ENCODE measurements around the gene RBM6.
"Not testable (repeated sequence)": the region's sequence is repeated elsewhere in the genome, so short reads cannot be mapped to it uniquely, and the experiment has no call there.

Gene RBM6

DNA sequence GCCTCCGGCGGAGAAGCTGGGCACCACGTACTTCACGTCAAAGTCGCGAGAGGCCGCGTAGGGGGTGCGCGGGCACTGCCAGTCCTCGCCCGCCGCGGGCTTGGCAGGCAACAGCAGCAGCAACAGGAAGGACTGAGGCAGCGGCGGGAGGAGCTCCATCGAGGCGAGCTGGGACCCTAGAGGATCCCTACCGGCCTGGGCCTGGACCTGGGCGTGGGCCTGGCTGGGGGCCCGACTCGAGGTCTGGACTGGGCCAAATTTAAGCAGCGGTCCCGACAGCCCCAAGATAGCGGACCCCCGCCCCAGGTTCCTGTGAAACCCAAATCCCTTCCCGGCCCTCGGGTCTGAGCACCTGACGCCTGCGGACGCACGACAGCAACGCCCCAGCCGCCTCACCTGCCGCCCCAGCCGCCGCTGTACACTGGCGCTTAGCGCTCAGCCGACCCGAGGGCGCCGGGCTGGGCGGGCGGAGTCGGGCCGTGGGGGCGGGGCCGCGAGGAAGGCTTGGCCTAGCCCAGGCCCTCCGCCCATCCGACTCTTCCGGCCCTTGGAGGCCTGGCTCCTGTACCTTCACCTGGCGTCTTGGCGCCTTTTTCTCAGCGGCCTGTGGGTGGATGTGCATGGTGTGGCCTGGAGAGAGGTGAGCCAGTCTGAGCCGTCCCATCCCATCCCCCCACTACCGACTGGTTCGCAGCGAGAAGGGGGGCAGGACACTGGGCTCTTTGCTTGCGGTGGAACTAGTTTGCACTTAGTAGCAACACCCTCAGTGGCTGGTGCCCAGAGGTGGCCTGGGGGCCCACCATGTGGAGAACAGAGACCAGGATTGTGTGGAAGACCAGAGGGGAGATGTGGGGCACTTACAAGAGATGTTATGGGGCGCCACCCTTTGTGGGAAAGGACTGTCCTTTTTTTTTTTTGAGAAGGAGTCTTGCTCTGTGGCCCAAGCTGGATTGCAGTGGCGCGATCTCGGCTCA, 36.2 kb upstream of the RBM6 start, which contains the start of gene MST1R:
TSS of gene MST1R (minus strand) at position 423 of the 974 bp plus-strand sequence. CDS start at position 159, 264 bp downstream.
- no peaks in the 10 kb centered on the region for H3K9me3 ChIP-seq (ENCODE audit: control insufficient read depth, low read length)
- WGBS, 2 experiments (ENCODE audit: insufficient coverage in 2 of 2): 46 to 51% methylated on average over 44 to 52 of the region's 65 CpGs
- no peaks in the 10 kb centered on the region for H3K36me3 ChIP-seq (ENCODE audit: control insufficient read depth, insufficient read depth, low read length)
- no peak within 1 kb of the TSS for H3K4me3 ChIP-seq (ENCODE audit: extremely low read depth, insufficient read depth, low read length, poor library complexity, severe bottlenecking)
- H3K4me1 ChIP-seq (ENCODE audit: control insufficient read depth, insufficient read depth, low read length, poor library complexity, severe bottlenecking): peaks cover 6% of the 10 kb centered on the region
- H3K27ac ChIP-seq (ENCODE audit: low read depth, low read length, severe bottlenecking): no peak within 1 kb of the TSS

DNA sequence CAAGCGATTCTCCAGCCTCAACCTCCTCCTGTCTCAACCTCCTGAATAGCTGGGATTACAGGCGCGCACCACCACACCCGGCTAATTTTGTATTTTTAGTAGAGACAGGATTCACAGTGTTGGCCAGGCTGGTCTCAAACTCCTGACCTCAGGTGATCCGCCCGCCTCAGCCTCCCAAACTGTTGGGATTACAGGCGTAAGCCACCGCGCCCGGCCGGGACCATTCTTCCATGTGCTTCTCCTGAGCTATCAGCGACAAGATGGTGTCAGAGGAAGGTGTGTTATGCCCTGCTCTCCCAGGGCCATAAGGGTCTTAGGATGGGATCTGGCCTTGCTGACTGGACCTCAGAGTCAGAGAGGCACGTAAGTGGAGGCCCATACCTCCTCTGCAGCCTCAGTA, 35.5 kb upstream of the RBM6 start:
- WGBS, 2 experiments (ENCODE audit: insufficient coverage in 2 of 2): 80 to 93% methylated on average over 8 to 13 of the region's 13 CpGs
- H3K9me3 ChIP-seq (ENCODE audit: control insufficient read depth, low read length); H3K27ac ChIP-seq (ENCODE audit: low read depth, low read length, severe bottlenecking); H3K4me1 ChIP-seq (ENCODE audit: control insufficient read depth, insufficient read depth, low read length, poor library complexity, severe bottlenecking); H3K4me3 ChIP-seq (ENCODE audit: extremely low read depth, insufficient read depth, low read length, poor library complexity, severe bottlenecking); H3K36me3 ChIP-seq (ENCODE audit: control insufficient read depth, insufficient read depth, low read length): not testable (repeated sequence)

DNA sequence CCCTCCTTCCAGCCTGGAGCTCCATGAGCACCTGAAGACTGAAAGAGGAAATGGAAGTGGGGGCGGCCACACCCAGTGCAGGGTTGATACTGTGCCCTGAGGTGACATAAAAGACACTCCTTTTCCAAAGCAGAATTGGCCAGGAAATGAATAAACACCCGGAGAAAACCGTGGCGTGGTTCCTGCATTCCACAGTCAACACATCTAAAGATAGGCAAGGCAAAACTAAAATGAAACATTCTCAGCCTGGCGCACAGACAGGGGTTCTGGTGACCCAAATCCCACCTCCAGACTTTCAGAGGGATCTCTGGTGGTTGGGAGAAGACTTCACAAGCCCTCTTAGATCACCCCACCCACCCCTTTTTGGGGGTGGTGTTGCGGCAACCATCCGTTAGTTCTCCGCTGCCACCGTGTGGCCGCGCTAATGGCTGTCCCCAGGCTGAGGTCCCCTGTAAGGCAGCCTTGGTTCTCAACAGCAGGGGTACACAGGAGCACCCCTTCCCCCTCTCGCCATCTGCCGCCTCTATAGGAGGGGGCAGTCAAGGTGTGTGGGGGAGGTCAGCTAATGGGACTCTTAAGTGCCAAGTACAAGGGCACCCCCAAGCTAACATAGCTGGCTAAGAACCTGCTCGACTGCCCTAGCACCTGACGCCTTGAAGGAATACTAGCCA, 33.7 kb upstream of the RBM6 start:
- 41 to 43% methylated on average over 6 to 11 of the region's 15 CpGs for WGBS, 2 experiments (ENCODE audit: insufficient coverage in 2 of 2)
- H3K36me3 ChIP-seq (ENCODE audit: control insufficient read depth, insufficient read depth, low read length): peaks cover 2% of the 10 kb centered on the region
- H3K9me3 ChIP-seq (ENCODE audit: control insufficient read depth, low read length): no peaks in the 10 kb centered on the region
- no peak overlapping the region for H3K4me3 ChIP-seq (ENCODE audit: extremely low read depth, insufficient read depth, low read length, poor library complexity, severe bottlenecking)
- peaks cover 6% of the 10 kb centered on the region for H3K4me1 ChIP-seq (ENCODE audit: control insufficient read depth, insufficient read depth, low read length, poor library complexity, severe bottlenecking)
- H3K27ac ChIP-seq (ENCODE audit: low read depth, low read length, severe bottlenecking): no peak overlapping the region

DNA sequence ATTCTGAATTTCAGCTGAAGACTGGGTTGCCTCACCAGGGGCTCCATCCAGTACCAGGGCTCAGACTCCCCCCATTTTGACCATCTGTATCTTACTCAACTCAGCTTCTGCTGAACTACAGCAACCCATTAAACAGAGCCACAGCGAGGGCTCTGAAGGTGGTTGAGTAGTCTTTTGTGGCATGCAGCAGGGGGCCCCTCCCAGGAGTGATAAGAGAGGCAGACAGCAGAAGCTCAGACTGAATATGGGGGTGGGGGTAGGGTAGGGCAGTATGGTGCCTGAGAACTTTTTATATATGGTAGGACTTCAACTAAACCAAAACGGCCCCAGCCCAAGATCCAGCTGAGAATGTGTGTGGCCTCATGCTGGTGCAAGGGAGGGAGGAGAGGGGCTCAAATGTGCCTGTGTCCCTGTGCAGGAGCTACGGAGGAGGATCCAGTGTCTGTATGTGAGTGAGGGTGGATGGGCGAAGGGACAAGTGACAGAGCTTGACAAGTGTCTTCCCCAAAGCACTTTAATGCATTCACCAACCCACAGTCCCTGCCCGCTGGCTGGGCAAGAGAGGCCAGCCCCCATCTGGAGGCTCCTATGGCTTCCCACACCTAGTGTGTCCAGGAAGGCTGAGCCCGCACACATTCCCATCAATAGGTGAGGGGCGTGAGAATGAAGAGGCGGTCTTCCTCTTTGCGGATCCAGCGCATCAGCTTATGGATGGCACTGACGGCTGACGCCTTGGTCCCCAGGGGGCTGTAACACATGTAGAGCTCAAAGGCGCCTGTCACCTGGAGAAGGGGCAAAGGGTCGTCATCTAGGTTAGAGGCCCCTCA, 31.4 kb upstream of the RBM6 start:
- WGBS, 2 experiments (ENCODE audit: insufficient coverage in 2 of 2): 89 to 94% methylated on average over 11 of the region's 14 CpGs
- Histone ChIP-seq H3K9me3 (ENCODE audit: control insufficient read depth, low read length) (no peaks in the 10 kb centered on the region), H3K4me3 (ENCODE audit: extremely low read depth, insufficient read depth, low read length, poor library complexity, severe bottlenecking) (no peak overlapping the region), H3K36me3 (ENCODE audit: control insufficient read depth, insufficient read depth, low read length) (peaks cover 16% of the 10 kb centered on the region), H3K27ac (ENCODE audit: low read depth, low read length, severe bottlenecking) (no peak overlapping the region), H3K4me1 (ENCODE audit: control insufficient read depth, insufficient read depth, low read length, poor library complexity, severe bottlenecking) (peaks cover 6% of the 10 kb centered on the region)

DNA sequence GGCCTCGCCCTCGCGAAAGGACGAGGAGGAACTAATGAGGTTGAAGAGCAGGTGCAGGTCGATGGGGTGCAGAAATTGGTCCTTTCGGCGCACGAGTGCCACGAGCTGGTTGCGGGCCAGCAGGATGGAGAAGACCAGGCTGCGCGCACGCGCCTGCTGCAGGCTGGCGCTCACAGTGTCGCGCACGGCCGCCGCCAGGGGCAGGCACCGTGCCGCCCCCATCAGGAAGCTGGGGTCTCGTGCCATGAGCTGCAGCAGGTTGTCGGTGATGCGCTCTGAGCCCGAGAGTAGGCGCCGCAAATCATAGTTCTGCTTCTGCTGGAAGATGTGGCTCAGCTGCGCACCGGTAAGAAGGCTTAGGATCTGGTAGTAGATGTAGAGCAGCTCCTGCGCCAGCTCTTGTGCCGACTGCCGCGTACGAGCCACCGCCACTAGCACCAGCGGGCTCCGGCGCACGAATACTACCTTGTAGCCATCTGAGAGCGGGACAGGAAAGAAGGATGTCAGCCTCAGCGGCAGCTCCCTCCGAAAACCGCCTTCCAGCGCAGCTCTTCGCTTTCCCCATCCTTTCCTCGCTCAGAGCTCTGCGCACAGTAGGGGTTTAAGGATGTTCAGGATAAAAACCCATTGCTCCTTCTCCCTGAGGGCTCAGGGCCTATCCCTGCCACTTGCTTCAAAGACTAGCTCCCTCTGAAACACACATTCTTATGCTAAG, 29.4 kb upstream of the RBM6 start:
- 71 to 76% methylated on average over 44 to 46 of the region's 48 CpGs for WGBS, 2 experiments (ENCODE audit: insufficient coverage in 2 of 2)

DNA sequence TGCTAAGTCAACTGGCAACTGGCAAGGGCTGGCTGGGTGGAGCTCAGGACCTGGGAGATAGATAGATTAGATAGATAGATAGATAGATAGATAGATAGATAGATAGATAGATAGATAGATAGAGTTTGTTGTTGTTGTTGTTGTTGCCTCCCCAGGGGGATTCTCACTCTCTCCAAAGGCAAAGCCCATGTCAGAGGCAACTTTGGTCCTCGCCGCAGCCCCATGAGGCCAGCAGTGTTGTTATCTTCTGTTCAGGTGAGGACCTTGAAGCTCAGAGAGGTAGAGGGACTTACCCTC, 28.9 kb upstream of the RBM6 start:
- H3K36me3 ChIP-seq (ENCODE audit: control insufficient read depth, insufficient read depth, low read length): peaks cover 16% of the 10 kb centered on the region
- WGBS, 2 experiments (ENCODE audit: insufficient coverage in 2 of 2): 92 to 100% methylated on average over 2 of the region's 2 CpGs
- H3K4me1 ChIP-seq (ENCODE audit: control insufficient read depth, insufficient read depth, low read length, poor library complexity, severe bottlenecking): peaks cover 6% of the 10 kb centered on the region
- H3K4me3 ChIP-seq (ENCODE audit: extremely low read depth, insufficient read depth, low read length, poor library complexity, severe bottlenecking): no peak overlapping the region
- no peaks in the 10 kb centered on the region for H3K9me3 ChIP-seq (ENCODE audit: control insufficient read depth, low read length)
- no peak overlapping the region for H3K27ac ChIP-seq (ENCODE audit: low read depth, low read length, severe bottlenecking)

More for the DNA sequence above, 29.4 kb upstream of the RBM6 start:
- H3K4me1 ChIP-seq (ENCODE audit: control insufficient read depth, insufficient read depth, low read length, poor library complexity, severe bottlenecking): peaks cover 6% of the 10 kb centered on the region
- H3K4me3 ChIP-seq (ENCODE audit: extremely low read depth, insufficient read depth, low read length, poor library complexity, severe bottlenecking): no peak overlapping the region
- no peak overlapping the region for H3K27ac ChIP-seq (ENCODE audit: low read depth, low read length, severe bottlenecking)
- no peaks in the 10 kb centered on the region for H3K9me3 ChIP-seq (ENCODE audit: control insufficient read depth, low read length)
- peaks cover 16% of the 10 kb centered on the region for H3K36me3 ChIP-seq (ENCODE audit: control insufficient read depth, insufficient read depth, low read length)

DNA sequence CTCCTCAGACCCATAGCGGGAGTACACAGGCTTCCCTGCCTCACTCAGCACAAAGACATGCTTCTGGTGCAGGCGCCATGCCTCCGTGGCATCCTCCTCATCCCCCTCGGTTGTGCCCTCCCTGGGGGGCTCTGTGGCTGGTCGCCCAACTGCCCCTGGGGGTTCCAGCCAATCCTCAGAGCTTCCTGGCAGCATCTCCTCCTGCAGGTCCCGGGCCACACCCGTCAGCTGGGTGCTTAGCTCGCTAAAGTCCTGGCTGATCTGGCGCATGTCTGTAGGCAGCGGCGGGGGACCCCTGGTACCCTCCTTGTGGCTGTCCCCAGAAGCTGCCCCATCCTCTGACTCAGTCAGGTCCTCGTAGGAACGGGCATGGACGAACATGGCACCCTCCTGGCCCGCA, 28.3 kb upstream of the RBM6 start:
- H3K27ac ChIP-seq (ENCODE audit: low read depth, low read length, severe bottlenecking): no peak overlapping the region
- peaks cover 6% of the 10 kb centered on the region for H3K4me1 ChIP-seq (ENCODE audit: control insufficient read depth, insufficient read depth, low read length, poor library complexity, severe bottlenecking)
- 94 to 96% methylated on average over 11 to 15 of the region's 15 CpGs for WGBS, 2 experiments (ENCODE audit: insufficient coverage in 2 of 2)
- H3K36me3 ChIP-seq (ENCODE audit: control insufficient read depth, insufficient read depth, low read length): peaks cover 16% of the 10 kb centered on the region
- no peaks in the 10 kb centered on the region for H3K9me3 ChIP-seq (ENCODE audit: control insufficient read depth, low read length)
- no peak overlapping the region for H3K4me3 ChIP-seq (ENCODE audit: extremely low read depth, insufficient read depth, low read length, poor library complexity, severe bottlenecking)

DNA sequence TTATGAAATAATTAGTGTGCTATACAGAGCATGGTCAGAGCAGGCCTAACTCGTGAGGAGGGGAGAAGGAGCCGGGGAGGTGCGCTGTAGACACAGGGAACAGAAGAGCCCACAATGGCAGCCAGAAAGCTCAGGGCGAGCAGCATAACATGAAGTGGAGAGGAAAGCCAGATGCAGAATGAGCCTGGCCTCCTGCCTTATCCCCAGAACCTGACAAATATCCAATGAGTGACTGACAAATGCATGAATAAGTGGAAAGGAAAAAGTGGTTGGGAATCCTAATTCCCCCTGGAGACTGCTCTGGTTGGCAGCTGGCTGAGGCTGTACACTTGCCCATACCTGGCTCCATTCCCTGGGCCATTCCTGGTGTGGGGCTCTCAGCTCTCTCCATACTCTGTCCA, 27.1 kb upstream of the RBM6 start:
- no peak overlapping the region for H3K4me3 ChIP-seq (ENCODE audit: extremely low read depth, insufficient read depth, low read length, poor library complexity, severe bottlenecking)
- 87 to 88% methylated on average over 4 of the region's 4 CpGs for WGBS, 2 experiments (ENCODE audit: insufficient coverage in 2 of 2)
- peaks cover 16% of the 10 kb centered on the region for H3K36me3 ChIP-seq (ENCODE audit: control insufficient read depth, insufficient read depth, low read length)
- H3K4me1 ChIP-seq (ENCODE audit: control insufficient read depth, insufficient read depth, low read length, poor library complexity, severe bottlenecking): peaks cover 2% of the 10 kb centered on the region
- no peak overlapping the region for H3K27ac ChIP-seq (ENCODE audit: low read depth, low read length, severe bottlenecking)
- no peaks in the 10 kb centered on the region for H3K9me3 ChIP-seq (ENCODE audit: control insufficient read depth, low read length)

DNA sequence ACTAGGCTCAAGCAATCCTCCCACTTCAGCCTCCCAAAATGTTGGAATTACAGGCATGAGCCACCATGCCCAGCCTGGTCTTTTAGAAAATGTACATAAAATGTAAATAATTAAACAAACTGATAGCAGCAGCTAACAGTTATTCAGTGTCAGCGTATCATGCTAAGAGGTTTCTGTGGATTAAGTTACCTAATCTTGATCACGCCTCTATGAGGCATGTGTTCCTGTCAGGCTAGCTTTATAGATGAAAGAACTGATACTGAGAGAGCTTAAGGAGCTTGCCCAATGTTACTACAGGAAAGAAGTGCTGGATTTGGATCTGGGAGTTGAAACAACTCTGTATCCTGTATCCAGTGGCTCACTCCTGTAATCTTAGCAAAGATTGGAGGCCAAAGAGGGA, 25.0 kb upstream of the RBM6 start:
- H3K9me3 ChIP-seq (ENCODE audit: control insufficient read depth, low read length): no peaks in the 10 kb centered on the region
- no peak overlapping the region for H3K4me3 ChIP-seq (ENCODE audit: extremely low read depth, insufficient read depth, low read length, poor library complexity, severe bottlenecking)
- H3K27ac ChIP-seq (ENCODE audit: low read depth, low read length, severe bottlenecking): no peak overlapping the region
- WGBS, 2 experiments (ENCODE audit: insufficient coverage in 2 of 2): 100% methylated on average over 1 to 2 of the region's 2 CpGs
- peaks cover 16% of the 10 kb centered on the region for H3K36me3 ChIP-seq (ENCODE audit: control insufficient read depth, insufficient read depth, low read length)
- no peaks in the 10 kb centered on the region for H3K4me1 ChIP-seq (ENCODE audit: control insufficient read depth, insufficient read depth, low read length, poor library complexity, severe bottlenecking)

DNA sequence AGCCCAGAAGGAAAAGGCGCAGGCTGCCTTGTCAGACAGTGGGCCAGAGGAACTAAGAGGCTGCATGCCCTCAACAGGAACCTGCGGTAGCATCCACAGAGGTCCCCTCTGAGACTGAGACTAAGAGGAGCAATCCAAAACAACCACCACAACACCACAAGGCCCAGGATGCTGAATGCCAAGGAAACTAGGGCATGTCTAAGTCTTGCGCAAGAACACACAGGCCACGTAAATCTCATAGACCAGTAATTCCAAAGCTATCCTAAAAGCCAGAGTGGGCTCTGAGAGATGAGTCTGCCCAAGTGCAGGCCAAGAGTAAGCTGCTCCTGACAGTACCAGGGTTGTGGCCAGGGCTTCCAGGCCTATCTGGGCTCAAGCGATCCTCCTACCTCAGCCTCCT, 23.3 kb upstream of the RBM6 start:
- Histone ChIP-seq H3K9me3 (ENCODE audit: control insufficient read depth, low read length) (no peaks in the 10 kb centered on the region), H3K36me3 (ENCODE audit: control insufficient read depth, insufficient read depth, low read length) (peaks cover 9% of the 10 kb centered on the region), H3K27ac (ENCODE audit: low read depth, low read length, severe bottlenecking) (no peak overlapping the region), H3K4me1 (ENCODE audit: control insufficient read depth, insufficient read depth, low read length, poor library complexity, severe bottlenecking) (no peaks in the 10 kb centered on the region), H3K4me3 (ENCODE audit: extremely low read depth, insufficient read depth, low read length, poor library complexity, severe bottlenecking) (no peak overlapping the region)
- 92 to 98% methylated on average over 3 to 4 of the region's 5 CpGs for WGBS, 2 experiments (ENCODE audit: insufficient coverage in 2 of 2)

All from mesodermal cell (in vitro differentiated cells).